ENCODE data around the gene NAPG. TPM values are rescaled to one million over a fixed set of nuclear protein-coding genes. Genes with fewer than 3 reads are reported as not detected.

NAPG gene
- total RNA-seq, result 51.4 and 53.5 TPM in 2 replicates

DNA sequence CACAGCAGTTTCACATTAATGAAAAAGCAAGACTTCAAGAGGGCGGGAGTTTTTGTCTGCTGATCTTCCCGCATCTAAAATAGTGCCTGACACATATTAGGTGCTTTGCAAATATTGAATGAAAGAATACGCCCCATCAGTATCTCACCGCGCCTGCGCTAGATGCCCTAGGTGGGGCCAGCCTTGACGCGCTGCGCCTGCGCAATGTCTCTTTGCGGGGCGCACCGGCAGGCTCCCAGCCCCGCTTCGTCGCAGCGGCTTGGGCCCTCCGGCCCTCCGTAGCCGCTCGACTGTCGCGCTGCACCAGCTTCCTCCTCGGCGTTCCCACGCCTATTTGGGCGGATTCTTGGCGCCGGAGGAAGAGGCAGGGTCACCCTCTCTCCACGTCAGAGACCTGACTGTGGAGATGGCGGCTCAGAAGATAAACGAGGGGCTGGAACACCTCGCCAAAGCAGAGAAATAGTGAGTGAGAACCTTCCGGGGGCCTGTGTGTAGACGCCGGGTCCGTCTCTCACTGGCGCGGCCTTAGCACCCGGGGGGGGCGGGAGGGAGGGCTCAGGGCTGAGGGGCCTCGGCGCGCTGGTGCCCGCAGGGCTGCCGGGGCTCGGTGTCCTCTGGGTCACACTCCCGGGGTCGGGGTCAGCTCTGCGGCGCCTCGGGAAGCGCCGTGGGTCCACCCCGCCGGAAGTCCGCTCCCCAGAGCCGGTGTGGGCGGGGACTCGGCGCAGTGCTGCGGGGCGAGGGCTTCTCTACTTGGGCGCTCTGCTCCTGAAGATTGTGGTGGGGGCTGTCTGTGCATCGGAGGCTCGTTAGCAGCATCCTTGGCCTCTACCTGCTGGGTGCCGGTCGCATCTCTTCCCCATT lies at the start of gene NAPG:
Gene NAPG (plus strand): TSS at position 331 of the 864 bp plus-strand sequence. CDS start 76 bp downstream, at position 407.

Other genes with a start within 250 kb of the NAPG start
- gene APCDD1, start 71.4 kb upstream of the NAPG start, total RNA-seq, result not detected in 2 replicates

Data from smooth muscle cell of the umbilical artery (primary cell).